ENCODE data around the gene RPL37A.

RPL37A gene

DNA sequence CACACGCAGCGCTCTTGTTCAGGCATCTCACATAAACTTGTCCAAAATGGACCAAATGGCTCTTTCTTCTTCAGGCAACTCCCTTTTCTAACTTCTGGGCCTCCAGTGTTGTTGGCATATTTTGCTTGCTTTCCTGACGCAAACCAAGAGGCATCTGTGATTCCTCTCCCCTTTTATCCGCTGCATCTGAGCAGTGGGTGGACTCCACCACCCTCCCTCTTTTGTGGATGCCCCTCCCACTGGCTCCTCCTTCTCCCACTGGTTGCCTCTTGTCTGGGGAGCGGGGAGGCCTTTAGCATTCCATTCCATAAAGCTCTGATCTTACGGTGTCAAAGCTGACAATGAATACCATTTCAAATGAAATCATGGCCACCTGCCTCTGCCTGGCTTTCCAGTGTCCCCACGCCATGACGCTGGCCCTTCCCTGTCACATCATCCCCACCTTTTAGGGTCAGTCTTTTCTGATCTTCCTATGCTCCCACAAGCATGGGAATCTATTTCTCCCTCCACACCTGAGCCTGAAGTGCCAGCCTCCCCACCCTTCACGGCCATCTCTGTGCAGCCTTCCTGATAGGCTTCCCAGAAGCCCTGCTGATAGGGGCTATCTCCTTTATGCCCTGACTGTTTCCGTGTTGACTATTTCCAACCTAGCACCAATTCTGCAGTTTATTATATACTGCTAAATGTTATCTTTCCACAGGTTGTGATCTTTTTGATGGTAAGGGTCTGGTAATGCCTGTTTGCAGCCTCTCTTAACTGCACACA is 51.5 kb downstream of the RPL37A start:
- FAIRE-seq = no peak

DNA sequence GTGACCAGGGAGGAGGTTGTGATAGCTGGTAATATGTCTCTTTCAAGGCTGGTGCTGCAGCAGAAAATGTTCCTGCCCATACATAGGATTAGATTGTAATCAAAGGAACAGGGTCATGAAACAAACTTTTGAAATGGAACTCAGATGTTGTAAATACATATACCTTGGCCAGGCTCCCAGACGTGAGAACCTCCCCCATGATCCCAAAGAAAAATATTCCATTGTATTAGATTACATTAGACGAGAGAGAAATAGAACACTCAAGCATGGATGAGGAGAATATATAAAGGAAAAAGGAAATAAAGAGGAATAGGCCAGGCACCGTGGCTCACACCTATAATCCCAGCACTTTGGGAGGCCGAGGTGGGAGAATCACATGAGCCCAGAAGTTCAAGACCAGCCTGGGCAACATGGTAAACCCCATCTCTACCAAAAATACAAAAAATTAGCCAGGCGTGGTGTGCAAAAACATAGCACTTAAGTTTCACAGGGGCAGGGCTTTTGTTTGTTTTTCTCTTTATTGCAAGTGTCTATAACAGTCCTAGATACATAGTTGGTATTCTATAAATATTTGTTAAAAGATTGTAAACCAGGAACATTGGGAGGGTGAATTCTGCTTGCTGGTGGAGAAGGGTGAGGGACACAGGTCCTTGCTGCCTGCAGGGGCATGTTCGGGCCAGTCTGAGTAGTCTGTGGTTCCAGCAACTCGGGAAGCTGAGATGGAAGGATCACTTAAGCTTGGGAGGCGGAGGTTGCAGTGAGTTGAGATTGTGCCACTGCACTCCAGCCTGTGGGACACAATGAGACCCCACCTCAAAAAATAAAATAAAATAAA is 52.8 kb downstream of the RPL37A start:
- peak; percentile 31 for FAIRE-seq

DNA sequence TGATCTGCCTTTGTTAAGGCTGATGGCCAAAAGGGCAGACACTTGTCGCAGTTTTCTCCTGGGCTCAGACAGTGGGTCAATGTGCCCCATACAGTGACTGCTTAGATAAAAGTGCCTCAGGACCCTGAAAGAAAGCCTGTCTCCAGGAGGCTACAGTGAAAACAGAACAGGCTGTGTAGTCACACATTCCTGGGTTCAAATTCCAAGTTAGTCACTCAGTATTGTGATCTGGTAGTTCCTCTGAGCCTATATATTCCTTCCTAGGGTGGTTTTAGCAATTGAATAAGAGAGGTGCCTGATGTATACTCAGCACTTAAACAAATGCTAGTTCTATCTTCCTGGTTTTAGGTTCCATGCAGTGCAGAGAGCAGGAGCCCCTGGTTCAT is 54.4 kb downstream of the RPL37A start:
- FAIRE-seq = no peak
